ENCODE measurements around the gene PYGO2.

GRCh38 chr1:154910851-154911250 lies 50.7 kb downstream of the PYGO2 start:
- TF ChIP-seq TAF1 (IDR thresholded peaks at IDR 0.05; ENCODE audit: borderline replicate concordance, low read depth, low read length), result no peak
- TF ChIP-seq POLR2A (IDR thresholded peaks at IDR 0.05; ENCODE audit: low read depth, low read length), result no peak
